NB4 (cell line): Measurements from ENCODE around the gene IMPG2.

Experiments
- CTCF ChIP-seq: IDR thresholded peaks from one replicate; pipeline ENCODE4 v1.5.1; 2012; ENCODE audit warnings: low read depth, low read length
- MAX ChIP-seq: IDR thresholded peaks from 2 replicates; pipeline ENCODE4 v1.6.1; 2011; ENCODE audit warnings: low read depth, low read length
- MYC ChIP-seq: IDR thresholded peaks from 2 replicates; pipeline ENCODE4 v1.6.1; 2011; ENCODE audit warnings: low read depth, low read length
- POLR2A ChIP-seq: IDR thresholded peaks from 2 replicates; pipeline ENCODE4 v1.6.1; 2011; ENCODE audit warnings: mild to moderate bottlenecking; ENCODE audit not compliant: insufficient read length; ENCODE audit errors: extremely low read depth

- no peak for TF ChIP-seq CTCF
- TF ChIP-seq POLR2A = no peak
- no peak for TF ChIP-seq MYC
- TF ChIP-seq MAX = no peak
These were observed 47.2 kb downstream of the IMPG2 start for GRCh38 chr3:101273156-101273555.
